ENCODE data around the gene ONECUT1.

GRCh38 chr15:52808996-52809395 is 18.9 kb upstream of the ONECUT1 start:
- no peak for TF ChIP-seq ZNF8 (CRISPR knock-in tag; IDR thresholded peaks at IDR 0.05)
- TF ChIP-seq ARNTL (CRISPR knock-in tag; IDR thresholded peaks at IDR 0.05; ENCODE audit: borderline replicate concordance, low read depth), result no peak
- no peak for TF ChIP-seq BACH2 (CRISPR knock-in tag; IDR thresholded peaks at IDR 0.05; ENCODE audit: borderline replicate concordance)

All from SK-N-SH treated with all-trans-retinoic acid at 6 μM for 48 hours (cell line).